Ishikawa (cell line): ENCODE results near the gene ARHGAP32.

Experiments
- CEBPB ChIP-seq: IDR thresholded peaks from 2 replicates; pipeline ENCODE4 v1.6.1; 2012
- CREB1 ChIP-seq: IDR thresholded peaks from 2 replicates; pipeline ENCODE4 v1.6.1; 2012; ENCODE audit warnings: low read depth
- EGR1 ChIP-seq: IDR thresholded peaks from 2 replicates; pipeline ENCODE4 v1.6.1; 2012
- EP300 ChIP-seq: IDR thresholded peaks from 2 replicates; pipeline ENCODE4 v1.6.1; 2012; ENCODE audit warnings: borderline replicate concordance
- FOXM1 ChIP-seq: IDR thresholded peaks from 2 replicates; pipeline ENCODE4 v1.6.1; 2012; ENCODE audit warnings: low read depth, borderline replicate concordance
- MAX ChIP-seq: IDR thresholded peaks from 2 replicates; pipeline ENCODE4 v1.6.1; 2012
- NFIC ChIP-seq: IDR thresholded peaks from 2 replicates; pipeline ENCODE4 v1.6.1; 2012
- RAD21 ChIP-seq: IDR thresholded peaks from 2 replicates; pipeline ENCODE4 v1.6.1; 2012; ENCODE audit warnings: low read depth
- REST ChIP-seq: IDR thresholded peaks from 2 replicates; pipeline ENCODE4 v1.6.1; 2012; ENCODE audit warnings: low read depth, mild to moderate bottlenecking
- TAF1 ChIP-seq: IDR thresholded peaks from 2 replicates; pipeline ENCODE4 v1.6.1; 2012; ENCODE audit warnings: low read depth, mild to moderate bottlenecking
- TCF12 ChIP-seq: IDR thresholded peaks from 2 replicates; pipeline ENCODE4 v1.6.1; 2012; ENCODE audit warnings: low read depth
- TEAD4 ChIP-seq: IDR thresholded peaks from 2 replicates; pipeline ENCODE4 v1.6.1; 2012
- YY1 ChIP-seq: IDR thresholded peaks from 2 replicates; pipeline ENCODE4 v1.6.1; 2012; ENCODE audit warnings: low read depth
- ZBTB7A ChIP-seq: IDR thresholded peaks from 2 replicates; pipeline ENCODE4 v1.6.1; 2012; ENCODE audit warnings: low read depth
- TF ChIP-seq, protein P1 (sequence below): IDR thresholded peaks from 2 replicates; pipeline ENCODE4 v1.6.1; 2012

ARHGAP32 gene

GRCh38 chr11:128967578-128967977, 224.5 kb downstream of the ARHGAP32 start:
- TF ChIP-seq TAF1, result no peak
- no peak for TF ChIP-seq EP300
- TF ChIP-seq REST, result no peak
- TF ChIP-seq EGR1, result no peak

- no peak for TF ChIP-seq YY1
- TF ChIP-seq CREB1, result no peak
- TF ChIP-seq ZBTB7A, result no peak
- TF ChIP-seq TEAD4, result no peak
- TF ChIP-seq EP300, result no peak
- TF ChIP-seq CEBPB, result no peak
- TF ChIP-seq RAD21, result no peak
- no peak for TF ChIP-seq TAF1
- no peak for TF ChIP-seq NFIC
- TF ChIP-seq TCF12, result no peak
- TF ChIP-seq, protein P1, sequence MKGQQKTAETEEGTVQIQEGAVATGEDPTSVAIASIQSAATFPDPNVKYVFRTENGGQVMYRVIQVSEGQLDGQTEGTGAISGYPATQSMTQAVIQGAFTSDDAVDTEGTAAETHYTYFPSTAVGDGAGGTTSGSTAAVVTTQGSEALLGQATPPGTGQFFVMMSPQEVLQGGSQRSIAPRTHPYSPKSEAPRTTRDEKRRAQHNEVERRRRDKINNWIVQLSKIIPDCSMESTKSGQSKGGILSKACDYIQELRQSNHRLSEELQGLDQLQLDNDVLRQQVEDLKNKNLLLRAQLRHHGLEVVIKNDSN, result no peak
- no peak for TF ChIP-seq REST
- TF ChIP-seq MAX, result no peak
- TF ChIP-seq EGR1, result no peak
- TF ChIP-seq FOXM1, result no peak
These were observed 226.6 kb downstream of the ARHGAP32 start for GRCh38 chr11:128965485-128965884.

- TF ChIP-seq NFIC (peak; percentile 52), CREB1 (no peak), MAX (peak; percentile 41; the same call in 1 of the 2 replicates), YY1 (no peak), CEBPB (no peak), ZBTB7A (no peak), EP300 (no peak; the same call in 1 of the 2 replicates), TAF1 (no peak)
These were observed 227.6 kb downstream of the ARHGAP32 start for GRCh38 chr11:128964463-128964930.

DNA sequence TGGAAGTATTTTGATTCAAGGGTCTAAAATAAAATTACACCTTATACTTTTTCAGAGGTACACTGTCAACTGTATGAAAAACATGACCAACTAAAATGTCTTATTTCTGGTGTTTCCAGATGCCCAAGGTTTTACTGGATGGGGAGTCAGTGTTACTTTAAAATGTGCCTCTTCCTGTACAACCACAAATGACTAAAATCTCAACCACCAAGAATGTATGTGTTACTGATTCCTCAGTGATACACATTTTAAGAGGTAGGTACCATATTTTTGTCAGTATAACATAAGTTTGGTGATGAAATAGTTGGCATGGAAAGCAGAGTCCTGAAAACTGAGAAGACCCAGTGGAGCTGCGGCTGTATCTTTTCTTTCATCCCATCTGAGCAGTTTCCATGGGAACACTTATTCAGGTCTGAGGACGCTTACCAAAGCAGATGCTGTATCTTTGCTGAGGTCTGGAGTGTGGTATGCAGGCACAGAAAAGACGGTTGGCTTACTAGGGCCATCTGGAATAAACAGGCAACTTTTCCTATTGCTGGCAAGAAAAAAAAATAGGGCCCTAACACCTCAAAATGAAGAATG, 228.3 kb downstream of the ARHGAP32 start:
- TF ChIP-seq MAX, result no peak
- no peak for TF ChIP-seq REST
- TF ChIP-seq FOXM1, result no peak
- TF ChIP-seq ZBTB7A, result no peak
- no peak for TF ChIP-seq NFIC
- TF ChIP-seq CEBPB, result no peak
- TF ChIP-seq, protein P1, result no peak
- no peak for TF ChIP-seq RAD21
- TF ChIP-seq CREB1, result no peak
